ENCODE measurements around the gene PIK3CB.

The PIK3CB gene

GRCh38 chr3:138776961-138777360 lies 57.8 kb downstream of the PIK3CB start:
- H3K4me3 ChIP-seq (ENCODE audit: low read length), result no peak overlapping the region
- H3K9me2 ChIP-seq (replicated peaks; ENCODE audit: insufficient read depth, low read length), result no peaks in the 10 kb centered on the region
- no peak for TF ChIP-seq EZH2phosphoT487 (IDR thresholded peaks at IDR 0.05; ENCODE audit: low read length)
- no peak for TF ChIP-seq EZH2 (optimal IDR thresholded peaks at IDR 0.05; ENCODE audit: low read depth, low read length)
- TF ChIP-seq CTCF (IDR thresholded peaks at IDR 0.05; ENCODE audit: low read length), result no peak
- H3K4me1 ChIP-seq (ENCODE audit: low read length), result peaks cover 18% of the 10 kb centered on the region
- no peak overlapping the region for H3K4me2 ChIP-seq (ENCODE audit: low read depth, low read length)
- H3K27ac ChIP-seq (ENCODE audit: low read length), result no peak overlapping the region
- DNase-seq, result no peak
- H3K9ac ChIP-seq (ENCODE audit: low read length), result no peak overlapping the region
- H4K20me1 ChIP-seq (ENCODE audit: insufficient read depth, low read length), result no peaks in the 10 kb centered on the region
- no peaks in the 10 kb centered on the region for H3K27me3 ChIP-seq (replicated peaks; ENCODE audit: insufficient read depth, low read length)
- no peaks in the 10 kb centered on the region for H3K9me3 ChIP-seq (replicated peaks; ENCODE audit: insufficient read depth, low read length)
- H3K79me2 ChIP-seq (ENCODE audit: low read length), result peaks cover 9% of the 10 kb centered on the region; the same call in 1 of the 2 replicates
- no peaks in the 10 kb centered on the region for H3K36me3 ChIP-seq (replicated peaks; ENCODE audit: insufficient read depth, low read length)
- H2AFZ ChIP-seq (ENCODE audit: low read length), result no peak overlapping the region
- H3F3A ChIP-seq (ENCODE audit: insufficient read depth, low read length), result peaks cover 9% of the 10 kb centered on the region

GRCh38 chr3:138775254-138775595 lies 59.5 kb downstream of the PIK3CB start:
- DNase-seq, result no peak
- TF ChIP-seq CTCF (IDR thresholded peaks at IDR 0.05; ENCODE audit: low read length) (no peak), EZH2 (optimal IDR thresholded peaks at IDR 0.05; ENCODE audit: low read depth, low read length) (no peak), EZH2phosphoT487 (IDR thresholded peaks at IDR 0.05; ENCODE audit: low read length) (no peak)
- Histone ChIP-seq H3K9me3 (replicated peaks; ENCODE audit: insufficient read depth, low read length) (no peaks in the 10 kb centered on the region), H3K79me2 (ENCODE audit: low read length) (peaks cover 9% of the 10 kb centered on the region; the same call in 1 of the 2 replicates), H3K36me3 (replicated peaks; ENCODE audit: insufficient read depth, low read length) (no peaks in the 10 kb centered on the region), H3K4me3 (ENCODE audit: low read length) (no peak overlapping the region), H3K4me2 (ENCODE audit: low read depth, low read length) (no peak overlapping the region), H3F3A (ENCODE audit: insufficient read depth, low read length) (no peaks in the 10 kb centered on the region), H2AFZ (ENCODE audit: low read length) (no peak overlapping the region), H3K9me2 (replicated peaks; ENCODE audit: insufficient read depth, low read length) (no peaks in the 10 kb centered on the region), H3K27me3 (replicated peaks; ENCODE audit: insufficient read depth, low read length) (no peaks in the 10 kb centered on the region), H4K20me1 (ENCODE audit: insufficient read depth, low read length) (no peaks in the 10 kb centered on the region), H3K27ac (ENCODE audit: low read length) (no peak overlapping the region), H3K9ac (ENCODE audit: low read length) (no peak overlapping the region), H3K4me1 (ENCODE audit: low read length) (peaks cover 11% of the 10 kb centered on the region)

- TF ChIP-seq EZH2phosphoT487 (IDR thresholded peaks at IDR 0.05; ENCODE audit: low read length), result no peak
- no peak for TF ChIP-seq EZH2 (optimal IDR thresholded peaks at IDR 0.05; ENCODE audit: low read depth, low read length)
- no peak for TF ChIP-seq CTCF (IDR thresholded peaks at IDR 0.05; ENCODE audit: low read length)
- no peak overlapping the region for H3K9ac ChIP-seq (ENCODE audit: low read length)
- H3F3A ChIP-seq (ENCODE audit: insufficient read depth, low read length), result no peaks in the 10 kb centered on the region
- H3K4me3 ChIP-seq (ENCODE audit: low read length), result no peak overlapping the region
- no peaks in the 10 kb centered on the region for H3K9me3 ChIP-seq (replicated peaks; ENCODE audit: insufficient read depth, low read length)
- H3K36me3 ChIP-seq (replicated peaks; ENCODE audit: insufficient read depth, low read length), result no peaks in the 10 kb centered on the region
- peaks cover 9% of the 10 kb centered on the region; the same call in 1 of the 2 replicates for H3K79me2 ChIP-seq (ENCODE audit: low read length)
- H4K20me1 ChIP-seq (ENCODE audit: insufficient read depth, low read length), result no peaks in the 10 kb centered on the region
- DNase-seq, result peak; percentile 26
- no peak overlapping the region for H3K27ac ChIP-seq (ENCODE audit: low read length)
- H3K9me2 ChIP-seq (replicated peaks; ENCODE audit: insufficient read depth, low read length), result no peaks in the 10 kb centered on the region
- H3K4me2 ChIP-seq (ENCODE audit: low read depth, low read length), result no peak overlapping the region
- peaks cover 11% of the 10 kb centered on the region for H3K4me1 ChIP-seq (ENCODE audit: low read length)
- no peak overlapping the region for H2AFZ ChIP-seq (ENCODE audit: low read length)
- H3K27me3 ChIP-seq (replicated peaks; ENCODE audit: insufficient read depth, low read length), result no peaks in the 10 kb centered on the region
Measured at GRCh38 chr3:138774529-138775253, 60.0 kb downstream of the PIK3CB start.
